HL-60 (cell line): ENCODE results near the gene GRAMD1A.

Experiments used
- DNase-seq, 2 experiments: peaks; one replicate each; pipeline ENCODE4 v3.0.0-alpha.2; 2010 to 2020; ENCODE audit warnings: low read depth in 1 of 2, low spot score in 1 of 2
- H3K27ac ChIP-seq: fragments of 250-450 bp; sonication (Bioruptor Pico); replicated peaks from 2 replicates; pipeline ENCODE4 v1.5.1; 2020; ENCODE audit warnings: mild to moderate bottlenecking, moderate library complexity
- H3K27me3 ChIP-seq: fragments of 250-450 bp; sonication (Bioruptor Pico); 2 replicates; pipeline ENCODE4 v1.5.1; 2021; ENCODE audit warnings: mild to moderate bottlenecking, moderate library complexity; ENCODE audit not compliant: insufficient read depth, poor library complexity, severe bottlenecking
- H3K4me3 ChIP-seq: replicated peaks from 2 replicates; pipeline ENCODE4 v1.5.1; 2011; ENCODE audit warnings: mild to moderate bottlenecking, control low read depth, low read length; ENCODE audit not compliant: insufficient read depth
- CTCF ChIP-seq: IDR thresholded peaks from one replicate; pipeline ENCODE4 v1.5.1; 2011; ENCODE audit warnings: low read length, control low read depth, inconsistent platforms; ENCODE audit not compliant: insufficient read depth
- GABPA ChIP-seq: IDR thresholded peaks from 2 replicates; pipeline ENCODE4 v1.6.1; 2012; ENCODE audit warnings: low read depth
- POLR2AphosphoS5 ChIP-seq: IDR thresholded peaks from 2 replicates; pipeline ENCODE4 v1.6.1; 2012; ENCODE audit warnings: low read depth
- REST ChIP-seq: IDR thresholded peaks from 2 replicates; pipeline ENCODE4 v1.6.1; 2012; ENCODE audit warnings: low read depth; ENCODE audit not compliant: insufficient replicate concordance
- SPI1 ChIP-seq: IDR thresholded peaks from 2 replicates; pipeline ENCODE4 v1.6.1; 2012; ENCODE audit warnings: low read depth, mild to moderate bottlenecking, borderline replicate concordance

GRAMD1A gene

GRCh38 chr19:34979819-34980640 lies 20.1 kb upstream of the GRAMD1A start:
- no peak overlapping the region for H3K4me3 ChIP-seq
- H3K27ac ChIP-seq = no peak overlapping the region
- TF ChIP-seq GABPA (no peak), POLR2AphosphoS5 (no peak), SPI1 (no peak), CTCF (no peak), REST (no peak)
- no peaks in the 10 kb centered on the region for H3K27me3 ChIP-seq
- DNase-seq = no peak

- H3K27ac ChIP-seq = no peak overlapping the region
- TF ChIP-seq CTCF (no peak), REST (no peak), GABPA (no peak), SPI1 (no peak), POLR2AphosphoS5 (no peak)
- H3K27me3 ChIP-seq = no peaks in the 10 kb centered on the region
- DNase-seq = no peak
- H3K4me3 ChIP-seq = no peak overlapping the region
Measured at GRCh38 chr19:34982275-34982674, 17.8 kb upstream of the GRAMD1A start.

- no peaks in the 10 kb centered on the region for H3K27me3 ChIP-seq
- DNase-seq = no peak
- TF ChIP-seq REST = no peak
- no peak overlapping the region for H3K4me3 ChIP-seq
- H3K27ac ChIP-seq = no peak overlapping the region
Measured at GRCh38 chr19:34983786-34984185, 16.3 kb upstream of the GRAMD1A start.
